Measurements from ENCODE around the gene ARFIP1. TPM values are rescaled to one million over a fixed set of nuclear protein-coding genes. Genes with fewer than 3 reads are reported as not detected.

Gene ARFIP1
- total RNA-seq, 6 experiments from 2014 or later, result 34.8 to 44.3 (median 37.7) TPM

GRCh38 chr4:152961773-152962115, 182.0 kb downstream of the ARFIP1 start:
- TF ChIP-seq, protein P1, sequence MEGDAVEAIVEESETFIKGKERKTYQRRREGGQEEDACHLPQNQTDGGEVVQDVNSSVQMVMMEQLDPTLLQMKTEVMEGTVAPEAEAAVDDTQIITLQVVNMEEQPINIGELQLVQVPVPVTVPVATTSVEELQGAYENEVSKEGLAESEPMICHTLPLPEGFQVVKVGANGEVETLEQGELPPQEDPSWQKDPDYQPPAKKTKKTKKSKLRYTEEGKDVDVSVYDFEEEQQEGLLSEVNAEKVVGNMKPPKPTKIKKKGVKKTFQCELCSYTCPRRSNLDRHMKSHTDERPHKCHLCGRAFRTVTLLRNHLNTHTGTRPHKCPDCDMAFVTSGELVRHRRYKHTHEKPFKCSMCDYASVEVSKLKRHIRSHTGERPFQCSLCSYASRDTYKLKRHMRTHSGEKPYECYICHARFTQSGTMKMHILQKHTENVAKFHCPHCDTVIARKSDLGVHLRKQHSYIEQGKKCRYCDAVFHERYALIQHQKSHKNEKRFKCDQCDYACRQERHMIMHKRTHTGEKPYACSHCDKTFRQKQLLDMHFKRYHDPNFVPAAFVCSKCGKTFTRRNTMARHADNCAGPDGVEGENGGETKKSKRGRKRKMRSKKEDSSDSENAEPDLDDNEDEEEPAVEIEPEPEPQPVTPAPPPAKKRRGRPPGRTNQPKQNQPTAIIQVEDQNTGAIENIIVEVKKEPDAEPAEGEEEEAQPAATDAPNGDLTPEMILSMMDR (IDR thresholded peaks at IDR 0.05), result no peak
- no peaks in the 10 kb centered on the region for H3K36me3 Mint-ChIP-seq (ENCODE audit: low read depth)
- no peaks in the 10 kb centered on the region for H3K27me3 Mint-ChIP-seq (ENCODE audit: insufficient read depth)
- no peak overlapping the region for H3K4me3 Mint-ChIP-seq
- DNase-seq, result no peak
- H3K27ac Mint-ChIP-seq, result no peak overlapping the region
- H3K9me3 Mint-ChIP-seq, result no peaks in the 10 kb centered on the region
- H3K4me1 Mint-ChIP-seq (ENCODE audit: low read depth), result peaks cover 11% of the 10 kb centered on the region

Other genes starting within 250 kb of the ARFIP1 start
- 10 to 100 TPM; 17.4 to 26.1 (median 19.5) TPM for gene FBXW7, start 243.9 kb upstream of the ARFIP1 start, total RNA-seq (2021; fragmentation: NEBNext Ultra II Directional; extraction: Animal tissue kit (Norgen Biotek cat#: 25700))
- 1 to 10 TPM in 3 of 6 experiments, under 1 TPM in 3; 0.23 to 4.0 (median 0.95) TPM for gene TMEM154, start 100.0 kb upstream of the ARFIP1 start, total RNA-seq (2021; fragmentation: NEBNext Ultra II Directional; extraction: Animal tissue kit (Norgen Biotek cat#: 25700))
- under 1 TPM in 2 of 6 experiments, not detected in 4; 0.07 to 0.08 TPM for gene TIGD4, start 224 bp upstream of the ARFIP1 start, total RNA-seq (2021; fragmentation: NEBNext Ultra II Directional; extraction: Animal tissue kit (Norgen Biotek cat#: 25700))
- gene FHDC1, start 156.4 kb downstream of the ARFIP1 start, total RNA-seq (2021; fragmentation: NEBNext Ultra II Directional; extraction: Animal tissue kit (Norgen Biotek cat#: 25700)), result under 1 TPM; 0.19 to 0.66 (median 0.28) TPM